ENCODE measurements around the gene TUBGCP5.
"Not testable (repeated sequence)": the region's sequence is repeated elsewhere in the genome, so short reads cannot be mapped to it uniquely, and the experiment has no call there.

TUBGCP5 gene

DNA sequence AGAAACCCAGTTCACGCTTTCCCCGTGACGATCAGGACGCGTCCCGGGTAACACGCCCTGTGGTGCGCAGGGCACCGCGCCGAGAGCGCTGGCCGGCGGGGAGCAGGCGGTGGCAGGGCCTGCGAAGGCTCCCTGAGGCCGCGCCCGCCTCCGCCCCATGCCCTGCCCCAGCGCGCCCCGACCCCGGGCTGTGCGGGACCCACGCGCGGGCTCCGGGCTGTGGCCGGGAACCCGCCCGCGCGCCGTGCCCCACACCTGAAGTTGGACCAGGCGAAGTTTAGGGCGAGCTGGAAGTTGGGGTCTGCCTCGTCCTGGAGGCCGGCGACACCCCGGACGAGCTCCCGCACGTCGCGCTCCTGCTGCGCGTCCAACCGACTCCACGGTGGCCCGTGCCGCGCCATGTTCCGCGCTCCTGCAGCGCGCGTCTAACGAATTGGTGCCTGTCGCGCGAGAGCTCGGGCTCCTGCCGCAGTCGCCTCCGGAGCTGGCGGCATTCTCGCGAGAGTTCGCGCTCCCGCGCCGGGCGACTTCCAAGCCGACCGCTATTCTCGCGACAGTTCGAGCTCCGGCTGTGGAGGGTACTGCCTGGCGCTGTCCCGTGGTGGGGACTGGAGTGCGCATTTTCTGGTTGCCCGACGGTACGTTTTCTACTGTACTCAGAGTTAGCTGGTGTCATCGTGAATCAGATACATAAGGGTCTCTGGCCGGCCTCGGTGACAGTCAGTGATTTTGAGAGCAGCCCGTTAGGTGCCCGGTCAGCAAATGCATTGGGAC lies at the start of gene TUBGCP5:
Gene TUBGCP5 (minus strand): TSS at position 427 of the 774 bp plus-strand sequence. CDS start 26 bp downstream, at position 401.
- Histone ChIP-seq H3K4me3 (ENCODE audit: low read length in 2 of 2) (peak within 1 kb of the TSS; percentile 73 to 87), H3K9me3 (ENCODE audit: control insufficient read depth in 2 of 2, low read length in 2 of 2) (no peaks in the 10 kb centered on the region), H3K4me1 (ENCODE audit: control insufficient read depth in 2 of 2, insufficient read depth in 2 of 2, low read length in 2 of 2) (peaks cover 3 to 7% of the 10 kb centered on the region in 2 donors), H3K9ac (ENCODE audit: low read depth in 1 of 2, low read length in 2 of 2) (peak within 1 kb of the TSS; percentile 63 to 80), H3K27ac (ENCODE audit: low read depth in 2 of 2, low read length in 2 of 2) (peak within 1 kb of the TSS; percentile 72 to 81), H3K36me3 (ENCODE audit: control insufficient read depth in 2 of 2, insufficient read depth in 2 of 2, low read length in 2 of 2) (peaks cover 3 to 5% of the 10 kb centered on the region in 2 donors), H3K27me3 (ENCODE audit: control insufficient read depth in 2 of 2, insufficient read depth in 2 of 2, low read length in 2 of 2) (no peaks in the 10 kb centered on the region)

DNA sequence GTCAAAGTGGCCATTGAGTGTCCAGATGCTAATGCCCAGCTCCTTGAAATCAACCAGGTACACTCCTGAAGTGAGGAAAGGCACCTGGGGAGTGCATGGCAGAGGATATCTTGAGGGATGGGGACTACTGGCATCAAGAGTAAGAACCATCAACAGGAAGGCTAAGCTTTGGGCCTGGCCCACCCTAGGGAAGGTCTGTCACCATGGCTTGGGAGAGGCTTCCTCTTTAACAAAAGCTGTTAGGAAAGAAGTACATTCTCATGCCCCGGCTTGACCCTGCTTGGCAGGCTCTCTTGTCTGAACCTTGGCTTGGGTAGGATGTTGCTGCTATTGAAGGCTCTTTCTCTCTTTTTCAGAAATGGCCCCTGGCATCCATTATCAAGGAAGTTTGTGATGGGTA lies 43.7 kb upstream of the TUBGCP5 start:
- no peaks in the 10 kb centered on the region for H3K27me3 ChIP-seq (ENCODE audit: control insufficient read depth in 2 of 2, insufficient read depth in 2 of 2, low read length in 2 of 2)

DNA sequence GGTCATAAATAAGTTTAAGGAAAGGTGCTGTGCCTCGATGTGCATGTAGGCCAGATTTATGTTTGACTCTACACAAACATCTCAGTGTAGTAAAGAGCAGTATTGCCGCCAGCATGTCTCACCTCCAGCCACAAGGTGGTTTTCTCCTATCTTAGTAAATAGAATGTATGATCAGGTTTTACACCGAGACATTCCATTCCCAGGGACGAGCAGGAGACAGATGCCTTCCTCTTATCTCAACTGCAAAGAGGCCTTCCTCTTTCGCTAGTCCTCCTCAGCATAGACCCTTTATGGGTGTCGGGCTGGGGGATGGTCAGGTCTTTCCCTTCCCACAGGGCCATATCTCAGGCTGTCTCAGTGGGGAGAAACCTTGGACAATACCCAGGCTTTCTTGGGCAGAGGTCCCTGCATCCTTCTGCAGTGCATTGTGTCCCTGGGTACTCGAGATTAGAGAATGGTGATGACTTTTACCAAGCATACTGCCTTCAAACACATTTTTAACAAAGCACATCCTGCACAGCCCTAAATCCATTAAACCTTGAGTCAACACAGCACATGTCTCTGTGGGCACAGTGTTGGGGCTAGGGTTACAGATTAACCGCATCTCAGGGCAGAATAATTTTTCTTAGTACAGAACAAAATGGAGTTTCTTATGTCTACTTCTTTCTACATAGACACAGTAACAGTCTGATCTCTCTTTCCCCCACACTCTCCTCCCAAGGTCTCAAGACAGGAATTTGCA lies 42.8 kb upstream of the TUBGCP5 start:
- not testable (repeated sequence) for H3K9ac ChIP-seq (ENCODE audit: low read depth in 1 of 2, low read length in 2 of 2); H3K27me3 ChIP-seq (ENCODE audit: control insufficient read depth in 2 of 2, insufficient read depth in 2 of 2, low read length in 2 of 2); H3K4me3 ChIP-seq (ENCODE audit: low read length in 2 of 2); H3K36me3 ChIP-seq (ENCODE audit: control insufficient read depth in 2 of 2, insufficient read depth in 2 of 2, low read length in 2 of 2); H3K4me1 ChIP-seq (ENCODE audit: control insufficient read depth in 2 of 2, insufficient read depth in 2 of 2, low read length in 2 of 2); H3K9me3 ChIP-seq (ENCODE audit: control insufficient read depth in 2 of 2, low read length in 2 of 2); H3K27ac ChIP-seq (ENCODE audit: low read depth in 2 of 2, low read length in 2 of 2)

More for the DNA sequence above, 43.7 kb upstream of the TUBGCP5 start:
- Histone ChIP-seq H3K4me1 (ENCODE audit: control insufficient read depth in 2 of 2, insufficient read depth in 2 of 2, low read length in 2 of 2) (no peaks in the 10 kb centered on the region), H3K9me3 (ENCODE audit: control insufficient read depth in 2 of 2, low read length in 2 of 2) (no peaks in the 10 kb centered on the region), H3K27ac (ENCODE audit: low read depth in 2 of 2, low read length in 2 of 2) (no peak overlapping the region), H3K9ac (ENCODE audit: low read depth in 1 of 2, low read length in 2 of 2) (no peak overlapping the region), H3K36me3 (ENCODE audit: control insufficient read depth in 2 of 2, insufficient read depth in 2 of 2, low read length in 2 of 2) (no peaks in the 10 kb centered on the region), H3K4me3 (ENCODE audit: low read length in 2 of 2) (no peak overlapping the region)

DNA sequence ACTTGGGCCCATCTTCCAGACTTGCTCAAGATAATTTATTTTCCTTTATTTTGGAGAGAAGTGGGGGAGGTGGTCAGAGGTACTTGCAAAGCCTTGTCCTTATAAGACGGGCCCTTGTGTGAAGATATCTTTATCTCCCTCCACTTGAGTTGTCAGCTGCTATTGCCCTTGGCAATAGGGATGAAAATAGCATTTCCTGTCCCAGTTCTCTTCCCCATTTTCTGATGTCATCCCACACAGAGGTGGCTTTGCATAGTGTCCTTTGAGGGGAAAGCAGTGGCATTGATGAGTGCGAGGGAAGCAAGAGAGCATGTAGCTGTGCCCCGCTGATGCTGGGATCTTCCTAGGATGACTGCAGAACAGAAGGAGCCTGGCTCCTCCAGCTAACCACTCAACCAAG lies 41.9 kb upstream of the TUBGCP5 start:
- no peak overlapping the region for H3K27ac ChIP-seq (ENCODE audit: low read depth in 2 of 2, low read length in 2 of 2)
- H3K4me3 ChIP-seq (ENCODE audit: low read length in 2 of 2): no peak overlapping the region
- no peak overlapping the region for H3K9ac ChIP-seq (ENCODE audit: low read depth in 1 of 2, low read length in 2 of 2)
- no peaks in the 10 kb centered on the region for H3K9me3 ChIP-seq (ENCODE audit: control insufficient read depth in 2 of 2, low read length in 2 of 2)
- H3K27me3 ChIP-seq (ENCODE audit: control insufficient read depth in 2 of 2, insufficient read depth in 2 of 2, low read length in 2 of 2): no peaks in the 10 kb centered on the region
- H3K36me3 ChIP-seq (ENCODE audit: control insufficient read depth in 2 of 2, insufficient read depth in 2 of 2, low read length in 2 of 2): no peaks in the 10 kb centered on the region
- H3K4me1 ChIP-seq (ENCODE audit: control insufficient read depth in 2 of 2, insufficient read depth in 2 of 2, low read length in 2 of 2): no peaks in the 10 kb centered on the region

DNA sequence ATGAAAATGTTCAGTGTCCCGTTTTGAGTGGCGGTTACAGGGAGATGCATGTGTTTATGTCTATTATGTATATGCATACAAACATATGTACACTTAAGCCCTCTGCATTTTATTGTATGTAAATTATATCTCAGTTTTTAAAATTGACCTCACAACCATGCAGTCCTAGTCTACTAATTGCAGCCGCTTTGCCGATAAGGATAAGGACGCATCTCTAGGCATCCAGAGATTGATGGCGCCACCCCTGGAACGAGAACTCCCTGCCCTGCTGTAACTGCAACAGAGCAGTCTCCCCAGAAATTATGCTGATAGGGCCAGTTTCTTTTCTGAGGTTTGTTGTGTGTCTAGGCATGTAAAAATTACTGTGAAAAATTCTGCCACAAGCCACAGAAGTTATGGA lies 40.4 kb upstream of the TUBGCP5 start:
- no peak overlapping the region for H3K4me3 ChIP-seq (ENCODE audit: low read length in 2 of 2)
- H3K4me1 ChIP-seq (ENCODE audit: control insufficient read depth in 2 of 2, insufficient read depth in 2 of 2, low read length in 2 of 2): no peaks in the 10 kb centered on the region
- no peaks in the 10 kb centered on the region for H3K9me3 ChIP-seq (ENCODE audit: control insufficient read depth in 2 of 2, low read length in 2 of 2)
- H3K27ac ChIP-seq (ENCODE audit: low read depth in 2 of 2, low read length in 2 of 2): no peak overlapping the region
- H3K36me3 ChIP-seq (ENCODE audit: control insufficient read depth in 2 of 2, insufficient read depth in 2 of 2, low read length in 2 of 2): no peaks in the 10 kb centered on the region
- no peak overlapping the region for H3K9ac ChIP-seq (ENCODE audit: low read depth in 1 of 2, low read length in 2 of 2)
- H3K27me3 ChIP-seq (ENCODE audit: control insufficient read depth in 2 of 2, insufficient read depth in 2 of 2, low read length in 2 of 2): no peaks in the 10 kb centered on the region

DNA sequence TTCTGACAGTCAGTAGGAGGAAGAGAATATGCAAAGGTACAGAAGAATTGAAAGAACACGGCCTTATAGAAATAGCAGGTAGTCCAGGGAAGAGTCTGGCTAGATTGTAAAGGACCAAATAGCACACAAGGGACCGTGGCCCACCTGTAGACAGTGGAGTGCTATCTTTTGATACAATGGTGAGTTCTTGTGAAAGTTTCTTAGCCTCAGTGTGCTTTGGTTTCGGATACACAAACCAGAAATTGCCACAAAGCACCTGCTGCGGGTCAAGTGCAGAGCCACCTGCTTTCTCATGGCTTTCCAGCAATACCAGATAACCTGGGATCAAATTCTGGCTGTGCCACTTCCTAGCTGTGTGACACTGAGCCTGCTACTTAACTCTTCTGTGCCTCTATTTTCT lies 36.6 kb upstream of the TUBGCP5 start:
- H3K9me3 ChIP-seq (ENCODE audit: control insufficient read depth in 2 of 2, low read length in 2 of 2): no peaks in the 10 kb centered on the region
- no peak overlapping the region for H3K9ac ChIP-seq (ENCODE audit: low read depth in 1 of 2, low read length in 2 of 2)
- no peak overlapping the region for H3K4me3 ChIP-seq (ENCODE audit: low read length in 2 of 2)
- H3K27me3 ChIP-seq (ENCODE audit: control insufficient read depth in 2 of 2, insufficient read depth in 2 of 2, low read length in 2 of 2): peaks cover 0 to 3% of the 10 kb centered on the region in 2 donors
- H3K36me3 ChIP-seq (ENCODE audit: control insufficient read depth in 2 of 2, insufficient read depth in 2 of 2, low read length in 2 of 2): no peaks in the 10 kb centered on the region
- no peaks in the 10 kb centered on the region for H3K4me1 ChIP-seq (ENCODE audit: control insufficient read depth in 2 of 2, insufficient read depth in 2 of 2, low read length in 2 of 2)
- no peak overlapping the region for H3K27ac ChIP-seq (ENCODE audit: low read depth in 2 of 2, low read length in 2 of 2)

DNA sequence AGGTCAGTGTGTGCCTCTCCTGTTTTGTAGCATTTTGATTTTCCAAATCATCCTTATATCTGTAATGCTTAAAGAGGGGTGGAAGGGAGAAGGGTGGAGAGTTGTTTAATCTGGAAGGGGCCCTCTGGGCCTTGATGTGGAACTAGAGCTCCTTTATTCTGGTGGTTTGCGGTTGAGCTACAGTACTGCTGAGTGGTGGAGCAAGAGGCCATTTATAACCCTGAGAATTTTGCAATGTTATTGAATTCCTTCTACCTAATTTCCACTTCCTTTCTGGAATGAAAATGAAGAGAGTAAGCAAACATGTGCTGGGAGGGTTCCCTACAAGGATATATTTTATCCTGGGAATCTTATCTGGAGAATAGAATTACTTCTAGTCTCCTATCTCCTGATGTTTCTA lies 35.3 kb upstream of the TUBGCP5 start:
- Histone ChIP-seq H3K36me3 (ENCODE audit: control insufficient read depth in 2 of 2, insufficient read depth in 2 of 2, low read length in 2 of 2) (no peaks in the 10 kb centered on the region), H3K9ac (ENCODE audit: low read depth in 1 of 2, low read length in 2 of 2) (no peak overlapping the region), H3K27me3 (ENCODE audit: control insufficient read depth in 2 of 2, insufficient read depth in 2 of 2, low read length in 2 of 2) (peaks cover 0 to 3% of the 10 kb centered on the region in 2 donors), H3K27ac (ENCODE audit: low read depth in 2 of 2, low read length in 2 of 2) (no peak overlapping the region), H3K4me3 (ENCODE audit: low read length in 2 of 2) (no peak overlapping the region), H3K9me3 (ENCODE audit: control insufficient read depth in 2 of 2, low read length in 2 of 2) (no peaks in the 10 kb centered on the region), H3K4me1 (ENCODE audit: control insufficient read depth in 2 of 2, insufficient read depth in 2 of 2, low read length in 2 of 2) (no peaks in the 10 kb centered on the region)

DNA sequence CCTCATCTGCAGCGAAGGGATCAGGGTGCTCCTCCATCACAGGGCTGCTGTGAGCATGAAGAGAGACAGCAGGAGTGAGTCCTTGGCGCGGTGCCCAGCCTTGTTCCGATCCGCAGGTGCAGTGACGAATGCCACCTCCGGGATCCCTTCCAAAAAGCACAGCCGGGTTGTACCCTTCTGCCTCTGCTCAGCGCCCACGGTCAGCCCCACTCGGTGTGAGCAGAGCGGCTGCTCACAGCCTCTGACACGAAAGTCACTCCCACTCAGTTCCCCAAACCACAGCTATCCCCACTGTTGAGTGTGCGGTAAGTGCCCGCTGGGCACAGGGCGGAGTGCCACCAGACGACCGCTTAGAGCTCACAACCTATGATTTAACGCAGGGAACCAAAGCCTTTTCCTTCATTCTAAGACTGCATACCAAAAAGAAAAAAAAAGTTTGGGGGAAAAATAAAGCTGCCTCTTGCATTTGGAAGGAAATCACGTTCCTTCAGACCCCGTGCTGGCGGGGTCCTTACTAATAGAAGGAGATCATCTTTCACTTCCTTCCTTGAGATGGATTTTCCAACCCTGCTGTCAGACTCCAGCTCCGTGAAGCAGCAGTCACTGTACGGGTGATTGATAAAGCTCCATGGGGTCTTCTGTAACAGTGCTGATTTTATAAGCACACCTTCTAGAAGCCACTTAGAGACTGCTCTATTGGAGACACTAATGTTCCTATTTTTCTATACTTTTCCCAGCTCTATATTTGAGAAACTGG lies 34.7 kb upstream of the TUBGCP5 start:
- Histone ChIP-seq H3K27ac (ENCODE audit: low read depth in 2 of 2, low read length in 2 of 2) (no peak overlapping the region), H3K9ac (ENCODE audit: low read depth in 1 of 2, low read length in 2 of 2) (no peak overlapping the region), H3K9me3 (ENCODE audit: control insufficient read depth in 2 of 2, low read length in 2 of 2) (no peaks in the 10 kb centered on the region), H3K36me3 (ENCODE audit: control insufficient read depth in 2 of 2, insufficient read depth in 2 of 2, low read length in 2 of 2) (no peaks in the 10 kb centered on the region), H3K4me1 (ENCODE audit: control insufficient read depth in 2 of 2, insufficient read depth in 2 of 2, low read length in 2 of 2) (no peaks in the 10 kb centered on the region), H3K27me3 (ENCODE audit: control insufficient read depth in 2 of 2, insufficient read depth in 2 of 2, low read length in 2 of 2) (peaks cover 0 to 3% of the 10 kb centered on the region in 2 donors), H3K4me3 (ENCODE audit: low read length in 2 of 2) (no peak overlapping the region)

DNA sequence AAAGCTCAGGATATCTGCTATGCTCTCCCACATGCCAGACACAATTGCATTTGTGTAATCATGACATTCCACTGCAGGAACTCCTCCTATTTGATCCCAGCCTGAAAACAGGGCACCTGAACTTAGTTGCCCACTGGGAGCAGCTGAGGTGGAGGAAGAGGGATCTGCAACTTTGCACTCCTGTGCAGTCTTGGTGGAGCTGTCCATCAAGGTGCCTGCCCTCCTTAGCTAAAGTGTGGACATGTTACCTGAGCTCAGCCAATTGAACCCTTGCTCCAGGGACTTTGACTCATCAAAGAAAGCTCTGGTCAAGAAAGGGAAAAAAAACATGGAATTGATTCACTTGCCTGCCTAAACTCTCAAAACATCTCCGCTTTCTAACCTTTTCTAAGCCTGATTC lies 33.3 kb upstream of the TUBGCP5 start:
- H3K36me3 ChIP-seq (ENCODE audit: control insufficient read depth in 2 of 2, insufficient read depth in 2 of 2, low read length in 2 of 2): no peaks in the 10 kb centered on the region
- H3K27me3 ChIP-seq (ENCODE audit: control insufficient read depth in 2 of 2, insufficient read depth in 2 of 2, low read length in 2 of 2): peaks cover 0 to 3% of the 10 kb centered on the region in 2 donors
- H3K9me3 ChIP-seq (ENCODE audit: control insufficient read depth in 2 of 2, low read length in 2 of 2): no peaks in the 10 kb centered on the region
- no peaks in the 10 kb centered on the region for H3K4me1 ChIP-seq (ENCODE audit: control insufficient read depth in 2 of 2, insufficient read depth in 2 of 2, low read length in 2 of 2)
- no peak overlapping the region for H3K4me3 ChIP-seq (ENCODE audit: low read length in 2 of 2)
- no peak overlapping the region for H3K27ac ChIP-seq (ENCODE audit: low read depth in 2 of 2, low read length in 2 of 2)
- no peak overlapping the region for H3K9ac ChIP-seq (ENCODE audit: low read depth in 1 of 2, low read length in 2 of 2)

Measured in mucosa of rectum (tissue), 2 donors.